ENCODE data around the gene RXRG.

GRCh38 chr1:165439330-165439729 is 5.6 kb downstream of the RXRG start:
- TF ChIP-seq CTCF (IDR thresholded peaks at IDR 0.05; ENCODE audit: low read length) (no peak), EZH2 (optimal IDR thresholded peaks at IDR 0.05; ENCODE audit: low read depth, low read length) (no peak), EZH2phosphoT487 (IDR thresholded peaks at IDR 0.05; ENCODE audit: low read length) (no peak)
